ENCODE data around the gene TAS1R1. TPM values are rescaled to one million over a fixed set of nuclear protein-coding genes. Genes with fewer than 3 reads are reported as not detected.

The TAS1R1 gene
- total RNA-seq, result not detected in 2 replicates

GRCh38 chr1:6554907-6555778 lies at the start of gene TAS1R1:
TAS1R1 (plus strand) TSS chr1:6555307; CDS start chr1:6555374, 67 bp downstream.

GRCh38 chr1:6554031-6554906 lies 838 bp upstream of the TAS1R1 start, which contains the start of gene NOL9:
NOL9 (minus strand) TSS chr1:6554513; CDS start chr1:6554502, 11 bp downstream.

DNA sequence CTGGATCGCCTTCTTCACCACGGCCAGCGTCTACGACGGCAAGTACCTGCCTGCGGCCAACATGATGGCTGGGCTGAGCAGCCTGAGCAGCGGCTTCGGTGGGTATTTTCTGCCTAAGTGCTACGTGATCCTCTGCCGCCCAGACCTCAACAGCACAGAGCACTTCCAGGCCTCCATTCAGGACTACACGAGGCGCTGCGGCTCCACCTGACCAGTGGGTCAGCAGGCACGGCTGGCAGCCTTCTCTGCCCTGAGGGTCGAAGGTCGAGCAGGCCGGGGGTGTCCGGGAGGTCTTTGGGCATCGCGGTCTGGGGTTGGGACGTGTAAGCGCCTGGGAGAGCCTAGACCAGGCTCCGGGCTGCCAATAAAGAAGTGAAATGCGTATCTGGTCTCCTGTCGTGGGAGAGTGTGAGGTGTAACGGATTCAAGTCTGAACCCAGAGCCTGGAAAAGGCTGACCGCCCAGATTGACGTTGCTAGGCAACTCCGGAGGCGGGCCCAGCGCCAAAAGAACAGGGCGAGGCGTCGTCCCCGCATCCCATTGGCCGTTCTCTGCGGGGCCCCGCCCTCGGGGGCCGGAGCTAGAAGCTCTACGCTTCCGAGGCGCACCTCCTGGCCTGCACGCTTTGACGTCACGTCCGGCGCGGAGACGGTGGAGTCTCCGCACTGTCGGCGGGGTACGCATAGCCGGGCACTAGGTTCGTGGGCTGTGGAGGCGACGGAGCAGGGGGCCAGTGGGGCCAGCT lies 24.4 kb downstream of the TAS1R1 start, which contains the start of gene ZBTB48:
TSS of gene ZBTB48 (plus strand) at position 621 of the 745 bp plus-strand sequence. CDS start 616 bp downstream, outside the sequence.

GRCh38 chr1:6602669-6603237 lies 47.6 kb downstream of the TAS1R1 start, which contains the start of gene KLHL21:
KLHL21 (minus strand) TSS chr1:6602869; CDS start chr1:6602817, 52 bp downstream.

DNA sequence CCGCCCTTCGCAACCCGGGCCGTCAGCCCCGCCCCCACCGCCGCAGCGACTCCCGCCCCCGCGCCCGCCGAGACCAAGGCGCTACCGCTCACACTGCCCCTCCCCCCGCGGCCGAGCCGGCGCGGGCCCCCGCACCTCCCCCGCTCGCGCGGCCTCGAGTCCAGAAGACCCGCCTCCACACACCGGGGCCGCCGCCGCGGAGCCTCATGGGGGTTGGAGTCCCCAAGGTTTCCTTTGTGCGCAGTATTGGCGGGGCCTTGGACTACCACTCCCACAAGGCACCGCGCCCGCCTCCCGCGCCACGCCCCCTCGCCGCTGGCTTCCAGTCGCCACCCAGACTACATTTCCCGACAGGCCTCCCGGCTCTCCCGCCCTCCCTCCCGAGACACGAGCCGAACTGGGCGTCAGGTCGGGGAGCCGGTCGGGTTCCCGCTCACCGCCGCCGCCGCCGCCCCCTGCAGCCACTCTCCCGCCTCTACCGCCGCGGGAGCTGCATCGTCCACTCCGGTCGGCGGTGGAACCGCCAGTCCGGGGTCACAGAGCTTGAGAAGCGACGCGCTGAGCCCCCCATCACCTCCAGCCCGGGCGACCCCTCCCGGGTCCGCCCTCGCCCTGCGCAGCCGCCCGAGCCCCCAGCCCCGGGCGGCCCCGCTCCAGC lies 58.4 kb downstream of the TAS1R1 start, which contains the start of gene PHF13:
TSS of gene PHF13 (plus strand) at position 371 of the 658 bp plus-strand sequence. CDS start 336 bp downstream, outside the sequence.

GRCh38 chr1:6624710-6625583 lies 69.8 kb downstream of the TAS1R1 start, which contains the start of gene THAP3:
THAP3 (plus strand) TSS chr1:6624868; CDS start chr1:6625219, 351 bp downstream.

Other genes with a start within 250 kb of the TAS1R1 start
- 48.2 and 52.6 TPM in 2 replicates for gene ACOT7, start 161.5 kb upstream of the TAS1R1 start, total RNA-seq
- gene HES2, start 135.4 kb upstream of the TAS1R1 start, total RNA-seq, result 10.0 and 59.4 TPM in 2 replicates
- gene ESPN, start 130.5 kb upstream of the TAS1R1 start, total RNA-seq, result 0.30 and 1.3 TPM in 2 replicates
- 9.7 and 11.4 TPM in 2 replicates for gene TNFRSF25, start 89.1 kb upstream of the TAS1R1 start, total RNA-seq
- gene PLEKHG5, start 63.6 kb upstream of the TAS1R1 start, total RNA-seq, result 26.4 and 36.4 TPM in 2 replicates
- 16.2 and 25.1 TPM in 2 replicates for gene NOL9, start 794 bp upstream of the TAS1R1 start, total RNA-seq
- gene ZBTB48, start 24.7 kb downstream of the TAS1R1 start, total RNA-seq, result 13.3 and 18.2 TPM in 2 replicates
- 16.9 and 19.8 TPM in 2 replicates for gene KLHL21, start 47.6 kb downstream of the TAS1R1 start, total RNA-seq
- 7.8 and 9.6 TPM in 2 replicates for gene PHF13, start 58.4 kb downstream of the TAS1R1 start, total RNA-seq
- gene THAP3, start 69.6 kb downstream of the TAS1R1 start, total RNA-seq, result 15.3 and 24.5 TPM in 2 replicates
- 27.9 and 69.3 TPM in 2 replicates for gene DNAJC11, start 146.5 kb downstream of the TAS1R1 start, total RNA-seq
- 99.1 and 118 TPM in 2 replicates for gene CAMTA1, start 230.1 kb downstream of the TAS1R1 start, total RNA-seq